Measurements from ENCODE around the gene KIF16B. TPM values are rescaled to one million over a fixed set of nuclear protein-coding genes. Genes with fewer than 3 reads are reported as not detected.

KIF16B gene
- total and polyA plus RNA-seq, 9 of the 15 experiments (the other 6 are each of a cell fraction or from before 2014, with no cell fraction given): 1.00 to 10.6 (median 8.5) TPM

GRCh38 chr20:16399801-16400200 is 173.4 kb downstream of the KIF16B start:
- Histone ChIP-seq H3K9me3 (replicated peaks; ENCODE audit: control insufficient read depth, insufficient read depth, low read depth, low read length) (no peaks in the 10 kb centered on the region), H4K20me1 (replicated peaks; ENCODE audit: control insufficient read depth, insufficient read depth, low read length) (no peaks in the 10 kb centered on the region), H3K4me1 (replicated peaks in 1 of 2; ENCODE audit: control insufficient read depth in 2 of 2, insufficient read depth in 2 of 2, low read length in 2 of 2) (no peaks in the 10 kb centered on the region), H3K4me2 (ENCODE audit: insufficient read depth, low read length) (no peak overlapping the region), H3K9me1 (ENCODE audit: control insufficient read depth, insufficient read depth, low read length) (no peaks in the 10 kb centered on the region), H3K9ac (ENCODE audit: insufficient read depth in 1 of 2, low read depth in 2 of 2, low read length in 2 of 2) (no peak overlapping the region), H3K4me3 (no peak overlapping the region), H3K27ac (ENCODE audit: extremely low read depth, low read depth, low read length) (no peak overlapping the region), H3K27me3 (ENCODE audit: control insufficient read depth in 2 of 2, insufficient read depth in 2 of 2, low read length in 2 of 2) (no peaks in the 10 kb centered on the region), H3K36me3 (ENCODE audit: control insufficient read depth, insufficient read depth, low read length) (no peaks in the 10 kb centered on the region; the same call in 2 of the 3 replicates), H3K79me2 (ENCODE audit: control insufficient read depth, insufficient read depth, low read length) (no peaks in the 10 kb centered on the region), H2AFZ (ENCODE audit: low read depth, low read length) (no peak overlapping the region)
- intact Hi-C loops (cut with micrococcal nuclease): no loop called here
- no TSS peak for BruUV-seq (replicated peaks)
- no peak for ATAC-seq
- ChIA-PET CTCF (ENCODE audit: low intra/inter-chr PET ratio) (no interaction called here), POLR2A (no interaction called here)
- DNase-seq (ENCODE audit: extremely low read depth in 1 of 4, low spot score in 3 of 4): no peak
- in situ Hi-C loops (cut with MboI): no loop called here
- no peak for FAIRE-seq
- TF ChIP-seq, protein P1, sequence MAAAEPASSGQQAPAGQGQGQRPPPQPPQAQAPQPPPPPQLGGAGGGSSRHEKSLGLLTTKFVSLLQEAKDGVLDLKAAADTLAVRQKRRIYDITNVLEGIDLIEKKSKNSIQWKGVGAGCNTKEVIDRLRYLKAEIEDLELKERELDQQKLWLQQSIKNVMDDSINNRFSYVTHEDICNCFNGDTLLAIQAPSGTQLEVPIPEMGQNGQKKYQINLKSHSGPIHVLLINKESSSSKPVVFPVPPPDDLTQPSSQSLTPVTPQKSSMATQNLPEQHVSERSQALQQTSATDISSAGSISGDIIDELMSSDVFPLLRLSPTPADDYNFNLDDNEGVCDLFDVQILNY (CRISPR knock-in tag; IDR thresholded peaks at IDR 0.05): no peak
- TF ChIP-seq CGGBP1 (CRISPR knock-in tag; IDR thresholded peaks at IDR 0.05) (no peak), SIN3A (IDR thresholded peaks at IDR 0.05; ENCODE audit: borderline replicate concordance in 2 of 2, control insufficient read depth in 1 of 2, low read depth in 2 of 2, low read length in 2 of 2) (no peak), POLR2AphosphoS5 (IDR thresholded peaks at IDR 0.05; ENCODE audit: control insufficient read depth, insufficient read depth, low read depth, low read length) (no peak)
- TF ChIP-seq, protein P2, sequence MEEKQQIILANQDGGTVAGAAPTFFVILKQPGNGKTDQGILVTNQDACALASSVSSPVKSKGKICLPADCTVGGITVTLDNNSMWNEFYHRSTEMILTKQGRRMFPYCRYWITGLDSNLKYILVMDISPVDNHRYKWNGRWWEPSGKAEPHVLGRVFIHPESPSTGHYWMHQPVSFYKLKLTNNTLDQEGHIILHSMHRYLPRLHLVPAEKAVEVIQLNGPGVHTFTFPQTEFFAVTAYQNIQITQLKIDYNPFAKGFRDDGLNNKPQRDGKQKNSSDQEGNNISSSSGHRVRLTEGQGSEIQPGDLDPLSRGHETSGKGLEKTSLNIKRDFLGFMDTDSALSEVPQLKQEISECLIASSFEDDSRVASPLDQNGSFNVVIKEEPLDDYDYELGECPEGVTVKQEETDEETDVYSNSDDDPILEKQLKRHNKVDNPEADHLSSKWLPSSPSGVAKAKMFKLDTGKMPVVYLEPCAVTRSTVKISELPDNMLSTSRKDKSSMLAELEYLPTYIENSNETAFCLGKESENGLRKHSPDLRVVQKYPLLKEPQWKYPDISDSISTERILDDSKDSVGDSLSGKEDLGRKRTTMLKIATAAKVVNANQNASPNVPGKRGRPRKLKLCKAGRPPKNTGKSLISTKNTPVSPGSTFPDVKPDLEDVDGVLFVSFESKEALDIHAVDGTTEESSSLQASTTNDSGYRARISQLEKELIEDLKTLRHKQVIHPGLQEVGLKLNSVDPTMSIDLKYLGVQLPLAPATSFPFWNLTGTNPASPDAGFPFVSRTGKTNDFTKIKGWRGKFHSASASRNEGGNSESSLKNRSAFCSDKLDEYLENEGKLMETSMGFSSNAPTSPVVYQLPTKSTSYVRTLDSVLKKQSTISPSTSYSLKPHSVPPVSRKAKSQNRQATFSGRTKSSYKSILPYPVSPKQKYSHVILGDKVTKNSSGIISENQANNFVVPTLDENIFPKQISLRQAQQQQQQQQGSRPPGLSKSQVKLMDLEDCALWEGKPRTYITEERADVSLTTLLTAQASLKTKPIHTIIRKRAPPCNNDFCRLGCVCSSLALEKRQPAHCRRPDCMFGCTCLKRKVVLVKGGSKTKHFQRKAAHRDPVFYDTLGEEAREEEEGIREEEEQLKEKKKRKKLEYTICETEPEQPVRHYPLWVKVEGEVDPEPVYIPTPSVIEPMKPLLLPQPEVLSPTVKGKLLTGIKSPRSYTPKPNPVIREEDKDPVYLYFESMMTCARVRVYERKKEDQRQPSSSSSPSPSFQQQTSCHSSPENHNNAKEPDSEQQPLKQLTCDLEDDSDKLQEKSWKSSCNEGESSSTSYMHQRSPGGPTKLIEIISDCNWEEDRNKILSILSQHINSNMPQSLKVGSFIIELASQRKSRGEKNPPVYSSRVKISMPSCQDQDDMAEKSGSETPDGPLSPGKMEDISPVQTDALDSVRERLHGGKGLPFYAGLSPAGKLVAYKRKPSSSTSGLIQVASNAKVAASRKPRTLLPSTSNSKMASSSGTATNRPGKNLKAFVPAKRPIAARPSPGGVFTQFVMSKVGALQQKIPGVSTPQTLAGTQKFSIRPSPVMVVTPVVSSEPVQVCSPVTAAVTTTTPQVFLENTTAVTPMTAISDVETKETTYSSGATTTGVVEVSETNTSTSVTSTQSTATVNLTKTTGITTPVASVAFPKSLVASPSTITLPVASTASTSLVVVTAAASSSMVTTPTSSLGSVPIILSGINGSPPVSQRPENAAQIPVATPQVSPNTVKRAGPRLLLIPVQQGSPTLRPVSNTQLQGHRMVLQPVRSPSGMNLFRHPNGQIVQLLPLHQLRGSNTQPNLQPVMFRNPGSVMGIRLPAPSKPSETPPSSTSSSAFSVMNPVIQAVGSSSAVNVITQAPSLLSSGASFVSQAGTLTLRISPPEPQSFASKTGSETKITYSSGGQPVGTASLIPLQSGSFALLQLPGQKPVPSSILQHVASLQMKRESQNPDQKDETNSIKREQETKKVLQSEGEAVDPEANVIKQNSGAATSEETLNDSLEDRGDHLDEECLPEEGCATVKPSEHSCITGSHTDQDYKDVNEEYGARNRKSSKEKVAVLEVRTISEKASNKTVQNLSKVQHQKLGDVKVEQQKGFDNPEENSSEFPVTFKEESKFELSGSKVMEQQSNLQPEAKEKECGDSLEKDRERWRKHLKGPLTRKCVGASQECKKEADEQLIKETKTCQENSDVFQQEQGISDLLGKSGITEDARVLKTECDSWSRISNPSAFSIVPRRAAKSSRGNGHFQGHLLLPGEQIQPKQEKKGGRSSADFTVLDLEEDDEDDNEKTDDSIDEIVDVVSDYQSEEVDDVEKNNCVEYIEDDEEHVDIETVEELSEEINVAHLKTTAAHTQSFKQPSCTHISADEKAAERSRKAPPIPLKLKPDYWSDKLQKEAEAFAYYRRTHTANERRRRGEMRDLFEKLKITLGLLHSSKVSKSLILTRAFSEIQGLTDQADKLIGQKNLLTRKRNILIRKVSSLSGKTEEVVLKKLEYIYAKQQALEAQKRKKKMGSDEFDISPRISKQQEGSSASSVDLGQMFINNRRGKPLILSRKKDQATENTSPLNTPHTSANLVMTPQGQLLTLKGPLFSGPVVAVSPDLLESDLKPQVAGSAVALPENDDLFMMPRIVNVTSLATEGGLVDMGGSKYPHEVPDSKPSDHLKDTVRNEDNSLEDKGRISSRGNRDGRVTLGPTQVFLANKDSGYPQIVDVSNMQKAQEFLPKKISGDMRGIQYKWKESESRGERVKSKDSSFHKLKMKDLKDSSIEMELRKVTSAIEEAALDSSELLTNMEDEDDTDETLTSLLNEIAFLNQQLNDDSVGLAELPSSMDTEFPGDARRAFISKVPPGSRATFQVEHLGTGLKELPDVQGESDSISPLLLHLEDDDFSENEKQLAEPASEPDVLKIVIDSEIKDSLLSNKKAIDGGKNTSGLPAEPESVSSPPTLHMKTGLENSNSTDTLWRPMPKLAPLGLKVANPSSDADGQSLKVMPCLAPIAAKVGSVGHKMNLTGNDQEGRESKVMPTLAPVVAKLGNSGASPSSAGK (IDR thresholded peaks at IDR 0.05): no peak
- TF ChIP-seq, protein P3, sequence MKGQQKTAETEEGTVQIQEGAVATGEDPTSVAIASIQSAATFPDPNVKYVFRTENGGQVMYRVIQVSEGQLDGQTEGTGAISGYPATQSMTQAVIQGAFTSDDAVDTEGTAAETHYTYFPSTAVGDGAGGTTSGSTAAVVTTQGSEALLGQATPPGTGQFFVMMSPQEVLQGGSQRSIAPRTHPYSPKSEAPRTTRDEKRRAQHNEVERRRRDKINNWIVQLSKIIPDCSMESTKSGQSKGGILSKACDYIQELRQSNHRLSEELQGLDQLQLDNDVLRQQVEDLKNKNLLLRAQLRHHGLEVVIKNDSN (CRISPR knock-in tag; IDR thresholded peaks at IDR 0.05): no peak
- TF ChIP-seq, protein P4, sequence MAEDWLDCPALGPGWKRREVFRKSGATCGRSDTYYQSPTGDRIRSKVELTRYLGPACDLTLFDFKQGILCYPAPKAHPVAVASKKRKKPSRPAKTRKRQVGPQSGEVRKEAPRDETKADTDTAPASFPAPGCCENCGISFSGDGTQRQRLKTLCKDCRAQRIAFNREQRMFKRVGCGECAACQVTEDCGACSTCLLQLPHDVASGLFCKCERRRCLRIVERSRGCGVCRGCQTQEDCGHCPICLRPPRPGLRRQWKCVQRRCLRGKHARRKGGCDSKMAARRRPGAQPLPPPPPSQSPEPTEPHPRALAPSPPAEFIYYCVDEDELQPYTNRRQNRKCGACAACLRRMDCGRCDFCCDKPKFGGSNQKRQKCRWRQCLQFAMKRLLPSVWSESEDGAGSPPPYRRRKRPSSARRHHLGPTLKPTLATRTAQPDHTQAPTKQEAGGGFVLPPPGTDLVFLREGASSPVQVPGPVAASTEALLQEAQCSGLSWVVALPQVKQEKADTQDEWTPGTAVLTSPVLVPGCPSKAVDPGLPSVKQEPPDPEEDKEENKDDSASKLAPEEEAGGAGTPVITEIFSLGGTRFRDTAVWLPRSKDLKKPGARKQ (CRISPR knock-in tag; IDR thresholded peaks at IDR 0.05): no peak
